Measurements from ENCODE around the gene HYPK.

DNA sequence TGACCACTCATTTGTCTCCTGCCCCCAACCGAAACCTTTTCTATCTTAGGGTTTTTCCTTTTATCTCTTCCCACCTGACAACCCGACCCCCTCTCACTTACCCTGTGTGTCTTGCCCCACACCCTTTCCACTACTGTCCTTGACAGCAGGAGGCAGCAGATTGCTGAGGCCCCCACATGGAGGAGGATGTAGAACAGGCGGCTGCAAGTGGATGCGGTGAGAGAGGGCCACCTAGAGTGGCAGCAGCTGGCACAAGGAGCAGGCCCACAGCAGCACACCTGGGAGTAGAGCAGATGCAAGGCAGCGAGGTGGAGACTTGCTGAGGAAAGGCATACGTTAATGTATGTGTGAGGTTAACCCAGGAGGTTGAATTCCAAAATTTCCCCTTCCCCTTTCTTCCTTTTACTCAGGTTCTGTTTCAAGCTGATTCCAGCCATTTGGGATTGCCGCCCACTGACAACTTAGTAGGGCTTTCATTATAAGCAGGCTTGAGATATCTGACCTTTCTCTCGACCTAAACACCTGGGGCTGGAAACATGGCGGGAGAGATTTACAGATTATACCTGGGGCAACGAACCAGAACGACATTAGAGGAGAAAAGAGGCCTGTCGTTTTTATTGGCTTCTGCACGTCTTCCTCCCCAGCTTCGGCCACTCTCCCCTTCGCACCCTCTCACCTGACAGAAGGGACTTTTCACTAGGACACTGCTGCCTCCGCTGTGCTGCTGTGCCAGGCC is 1.0 kb upstream of the HYPK start:
- TF ChIP-seq, protein P1, sequence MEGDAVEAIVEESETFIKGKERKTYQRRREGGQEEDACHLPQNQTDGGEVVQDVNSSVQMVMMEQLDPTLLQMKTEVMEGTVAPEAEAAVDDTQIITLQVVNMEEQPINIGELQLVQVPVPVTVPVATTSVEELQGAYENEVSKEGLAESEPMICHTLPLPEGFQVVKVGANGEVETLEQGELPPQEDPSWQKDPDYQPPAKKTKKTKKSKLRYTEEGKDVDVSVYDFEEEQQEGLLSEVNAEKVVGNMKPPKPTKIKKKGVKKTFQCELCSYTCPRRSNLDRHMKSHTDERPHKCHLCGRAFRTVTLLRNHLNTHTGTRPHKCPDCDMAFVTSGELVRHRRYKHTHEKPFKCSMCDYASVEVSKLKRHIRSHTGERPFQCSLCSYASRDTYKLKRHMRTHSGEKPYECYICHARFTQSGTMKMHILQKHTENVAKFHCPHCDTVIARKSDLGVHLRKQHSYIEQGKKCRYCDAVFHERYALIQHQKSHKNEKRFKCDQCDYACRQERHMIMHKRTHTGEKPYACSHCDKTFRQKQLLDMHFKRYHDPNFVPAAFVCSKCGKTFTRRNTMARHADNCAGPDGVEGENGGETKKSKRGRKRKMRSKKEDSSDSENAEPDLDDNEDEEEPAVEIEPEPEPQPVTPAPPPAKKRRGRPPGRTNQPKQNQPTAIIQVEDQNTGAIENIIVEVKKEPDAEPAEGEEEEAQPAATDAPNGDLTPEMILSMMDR (IDR thresholded peaks at IDR 0.05; ENCODE audit: borderline replicate concordance, extremely low read depth, low read length, poor library complexity, severe bottlenecking): peak; percentile 14
- TF ChIP-seq EZH2 (IDR thresholded peaks at IDR 0.05; ENCODE audit: borderline replicate concordance, low read depth, low read length, severe bottlenecking): no peak
